Activated CD8-positive, alpha-beta T cell treated with anti-CD3 and anti-CD28 coated beads for 36 hours (primary cell): ENCODE data around the gene IL32. TPM values are rescaled to one million over a fixed set of nuclear protein-coding genes. Genes with fewer than 3 reads are reported as not detected.

Experiments
- ATAC-seq: fragments of 200-7000 bp; cut with Tn5 transposase; one replicate; pipeline ENCODE4 v1.10.0; 2021; ENCODE audit warnings: mild to moderate bottlenecking, moderate library complexity
- CTCF ChIA-PET: fragments of 350-600 bp; sonication (Branson Sonifier 250); formaldehyde crosslinking; loops from one replicate; lab custom pipeline; 2021; ENCODE audit warnings: antibody characterized with exemption; lab: Charles Lee
- POLR2A ChIA-PET: fragments of 350-600 bp; sonication (Branson Sonifier 250); formaldehyde crosslinking; loops from one replicate; lab custom pipeline; 2021; ENCODE audit warnings: antibody characterized with exemption; lab: Charles Lee
- DNase-seq: peaks from one replicate; pipeline ENCODE4 v3.0.0-alpha.2; 2020
- H3K27ac Mint-ChIP-seq: one replicate; pipeline ENCODE4 v1.8.0; 2021; ENCODE audit warnings: mild to moderate bottlenecking, mixed read lengths
- H3K27me3 Mint-ChIP-seq: one replicate; pipeline ENCODE4 v1.8.0; 2021; ENCODE audit warnings: mixed read lengths
- H3K36me3 Mint-ChIP-seq: one replicate; pipeline ENCODE4 v1.8.0; 2021; ENCODE audit warnings: low read depth, mixed read lengths
- H3K4me1 Mint-ChIP-seq: one replicate; pipeline ENCODE4 v1.8.0; 2021; ENCODE audit warnings: low read depth, mixed read lengths
- H3K4me3 Mint-ChIP-seq: one replicate; pipeline ENCODE4 v1.8.0; 2021; ENCODE audit warnings: mild to moderate bottlenecking, moderate library complexity, mixed read lengths
- H3K9me3 Mint-ChIP-seq: one replicate; pipeline ENCODE4 v1.8.0; 2021; ENCODE audit warnings: mixed read lengths
- CTCF ChIP-seq: fragments of 200-600 bp; IDR thresholded peaks from one replicate; pipeline ENCODE4 v1.8.0; 2022; ENCODE audit warnings: antibody characterized with exemption, mild to moderate bottlenecking
- intact Hi-C: fragments of 100-400 bp; cut with micrococcal nuclease; formaldehyde crosslinking; loops from one replicate; pipeline ENCODE4 v1.10.0; 2022
- total RNA-seq, 2 experiments: library from RNA; stranded (reverse); gene quantifications; one replicate each; pipeline ENCODE4 v1.2.3, GENCODE V29; 2021

Gene IL32
- total RNA-seq, 2 experiments from 2014 or later, result 971 to 974 TPM

GRCh38 chr16:3113765-3114479, 48.5 kb downstream of the IL32 start:
- Mint-ChIP-seq H3K4me1 (no peaks in the 10 kb centered on the region), H3K9me3 (no peaks in the 10 kb centered on the region), H3K4me3 (no peak overlapping the region), H3K27me3 (peaks cover 8% of the 10 kb centered on the region), H3K27ac (no peak overlapping the region), H3K36me3 (no peaks in the 10 kb centered on the region)
- POLR2A ChIA-PET, result interaction anchor here (0.7 to 2.3 kb wide), 3 partner anchors 13 to 37 kb away, joined by 4 to 6 read pairs (median 4); no protein-coding TSS in a partner anchor
- no peak for DNase-seq
- TF ChIP-seq CTCF, result no peak
- intact Hi-C loops, result no loop called here
- CTCF ChIA-PET, result interaction anchor here (0.9 to 23.9 kb wide), 3 partner anchors 16 to 55 kb away, joined by 3 to 376 read pairs (median 4); partner anchors contain the start of gene ZNF213
- ATAC-seq, result no peak

- Mint-ChIP-seq H3K27me3 (peaks cover 8% of the 10 kb centered on the region), H3K4me1 (no peaks in the 10 kb centered on the region), H3K27ac (no peak overlapping the region), H3K4me3 (no peak overlapping the region), H3K36me3 (no peaks in the 10 kb centered on the region), H3K9me3 (no peaks in the 10 kb centered on the region)
- CTCF ChIA-PET, result interaction anchor here (1.2 to 23.9 kb wide), 3 partner anchors 15 to 57 kb away, joined by 3 to 376 read pairs (median 4); partner anchors contain the start of gene ZNF213
- no peak for DNase-seq
- intact Hi-C loops, result no loop called here
- no peak for TF ChIP-seq CTCF
- POLR2A ChIA-PET, result interaction anchor here (1.0 to 1.2 kb wide), 2 partner anchors 17 to 19 kb away, joined by 3 to 4 read pairs; no protein-coding TSS in a partner anchor
- no peak for ATAC-seq
Observed at GRCh38 chr16:3115003-3115402, 49.6 kb downstream of the IL32 start.

GRCh38 chr16:3115561-3115960, 50.1 kb downstream of the IL32 start:
- Mint-ChIP-seq H3K27ac (no peak overlapping the region), H3K4me3 (no peak overlapping the region), H3K27me3 (peaks cover 8% of the 10 kb centered on the region), H3K9me3 (no peaks in the 10 kb centered on the region), H3K4me1 (no peaks in the 10 kb centered on the region), H3K36me3 (no peaks in the 10 kb centered on the region)
- intact Hi-C loops, result no loop called here
- no peak for TF ChIP-seq CTCF
- ChIA-PET CTCF (interaction anchor here (1.2 to 23.9 kb wide), 3 partner anchors 14 to 57 kb away, joined by 3 to 376 read pairs (median 4); partner anchors contain the start of gene ZNF213), POLR2A (interaction anchor here (1.0 to 1.2 kb wide), 2 partner anchors 16 to 18 kb away, joined by 3 to 4 read pairs; no protein-coding TSS in a partner anchor)
- DNase-seq, result no peak
- no peak for ATAC-seq

GRCh38 chr16:3118204-3118790, 52.9 kb downstream of the IL32 start:
- ChIA-PET POLR2A (interaction anchor here (1.1 to 1.5 kb wide), 2 partner anchors 11 to 15 kb away, joined by 3 to 5 read pairs; no protein-coding TSS in a partner anchor), CTCF (interaction anchor here (1.0 to 1.9 kb wide), 6 partner anchors 8 to 88 kb away, joined by 3 to 6 read pairs (median 5); no protein-coding TSS in a partner anchor)
- no peaks in the 10 kb centered on the region for H3K9me3 Mint-ChIP-seq
- H3K4me1 Mint-ChIP-seq, result no peaks in the 10 kb centered on the region
- no peak overlapping the region for H3K27ac Mint-ChIP-seq
- TF ChIP-seq CTCF, result no peak
- DNase-seq, result no peak
- H3K36me3 Mint-ChIP-seq, result no peaks in the 10 kb centered on the region
- intact Hi-C loops, result no loop called here
- H3K4me3 Mint-ChIP-seq, result no peak overlapping the region
- ATAC-seq, result no peak
- no peaks in the 10 kb centered on the region for H3K27me3 Mint-ChIP-seq
